Measurements from ENCODE around the gene PLCD3. TPM values are rescaled to one million over a fixed set of nuclear protein-coding genes. Genes with fewer than 3 reads are reported as not detected.

Gene PLCD3
- total and polyA plus RNA-seq, 11 donors, result 92.8 to 207 (median 114) TPM

GRCh38 chr17:45077643-45078042, 54.7 kb downstream of the PLCD3 start:
- peaks cover 5 to 64% (median 49%) of the 10 kb centered on the region in 9 donors for H3K36me3 ChIP-seq

GRCh38 chr17:45073414-45074070, 58.8 kb downstream of the PLCD3 start:
- H3K36me3 ChIP-seq, result peaks cover 0 to 54% (median 38%) of the 10 kb centered on the region in 9 donors
- peak in 2 of 4 donors; percentile 66 for ATAC-seq

More at GRCh38 chr17:45077643-45078042, 54.7 kb downstream of the PLCD3 start:
- ATAC-seq, result no peak
- WGBS, 4 donors, result 80 to 93% (median 90%) methylated on average over 3 of the region's 3 CpGs
- Histone ChIP-seq H3K9me3 (no peaks in the 10 kb centered on the region), H3K27ac (peak overlapping the region in 1 of 12 donors; percentile 53), H3K4me1 (peaks cover 0 to 41% (median 17%) of the 10 kb centered on the region in 12 donors), H3K27me3 (no peaks in the 10 kb centered on the region), H3K4me3 (no peak overlapping the region)
- intact Hi-C loops (cut with DNase I), result no loop called here
- DNase-seq, result no peak
- TF ChIP-seq, protein P1, sequence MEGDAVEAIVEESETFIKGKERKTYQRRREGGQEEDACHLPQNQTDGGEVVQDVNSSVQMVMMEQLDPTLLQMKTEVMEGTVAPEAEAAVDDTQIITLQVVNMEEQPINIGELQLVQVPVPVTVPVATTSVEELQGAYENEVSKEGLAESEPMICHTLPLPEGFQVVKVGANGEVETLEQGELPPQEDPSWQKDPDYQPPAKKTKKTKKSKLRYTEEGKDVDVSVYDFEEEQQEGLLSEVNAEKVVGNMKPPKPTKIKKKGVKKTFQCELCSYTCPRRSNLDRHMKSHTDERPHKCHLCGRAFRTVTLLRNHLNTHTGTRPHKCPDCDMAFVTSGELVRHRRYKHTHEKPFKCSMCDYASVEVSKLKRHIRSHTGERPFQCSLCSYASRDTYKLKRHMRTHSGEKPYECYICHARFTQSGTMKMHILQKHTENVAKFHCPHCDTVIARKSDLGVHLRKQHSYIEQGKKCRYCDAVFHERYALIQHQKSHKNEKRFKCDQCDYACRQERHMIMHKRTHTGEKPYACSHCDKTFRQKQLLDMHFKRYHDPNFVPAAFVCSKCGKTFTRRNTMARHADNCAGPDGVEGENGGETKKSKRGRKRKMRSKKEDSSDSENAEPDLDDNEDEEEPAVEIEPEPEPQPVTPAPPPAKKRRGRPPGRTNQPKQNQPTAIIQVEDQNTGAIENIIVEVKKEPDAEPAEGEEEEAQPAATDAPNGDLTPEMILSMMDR (IDR thresholded peaks at IDR 0.05), result no peak
- TF ChIP-seq POLR2A (IDR thresholded peaks at IDR 0.05), result no peak

GRCh38 chr17:45070809-45071208, 61.5 kb downstream of the PLCD3 start:
- TF ChIP-seq, protein P1 (IDR thresholded peaks at IDR 0.05), result no peak
- TF ChIP-seq POLR2A (IDR thresholded peaks at IDR 0.05), result no peak
- Histone ChIP-seq H3K27ac (peak overlapping the region in 1 of 12 donors; percentile 66), H3K36me3 (peaks cover 0 to 58% (median 42%) of the 10 kb centered on the region in 9 donors), H3K27me3 (no peaks in the 10 kb centered on the region), H3K9me3 (no peaks in the 10 kb centered on the region), H3K4me3 (no peak overlapping the region), H3K4me1 (peaks cover 0 to 43% (median 8%) of the 10 kb centered on the region in 12 donors)
- intact Hi-C loops (cut with DNase I), result no loop called here
- ATAC-seq (no peak), DNase-seq (no peak)
- 93 to 98% (median 94%) methylated on average over 2 of the region's 2 CpGs for WGBS, 4 donors

More at GRCh38 chr17:45073414-45074070, 58.8 kb downstream of the PLCD3 start:
- no peak overlapping the region for H3K4me3 ChIP-seq
- peak overlapping the region in 4 of 12 donors; percentile 28 to 72 (median 38) for H3K27ac ChIP-seq
- H3K9me3 ChIP-seq, result no peaks in the 10 kb centered on the region
- no peaks in the 10 kb centered on the region for H3K27me3 ChIP-seq
- TF ChIP-seq, protein P1 (IDR thresholded peaks at IDR 0.05), result no peak
- no peak for TF ChIP-seq POLR2A (IDR thresholded peaks at IDR 0.05)
- WGBS, 4 donors, result 78 to 80% (median 80%) methylated on average over 5 of the region's 5 CpGs
- intact Hi-C loops (cut with DNase I), result no loop called here
- H3K4me1 ChIP-seq, result peaks cover 0 to 49% (median 12%) of the 10 kb centered on the region in 12 donors
- DNase-seq, result no peak

DNA sequence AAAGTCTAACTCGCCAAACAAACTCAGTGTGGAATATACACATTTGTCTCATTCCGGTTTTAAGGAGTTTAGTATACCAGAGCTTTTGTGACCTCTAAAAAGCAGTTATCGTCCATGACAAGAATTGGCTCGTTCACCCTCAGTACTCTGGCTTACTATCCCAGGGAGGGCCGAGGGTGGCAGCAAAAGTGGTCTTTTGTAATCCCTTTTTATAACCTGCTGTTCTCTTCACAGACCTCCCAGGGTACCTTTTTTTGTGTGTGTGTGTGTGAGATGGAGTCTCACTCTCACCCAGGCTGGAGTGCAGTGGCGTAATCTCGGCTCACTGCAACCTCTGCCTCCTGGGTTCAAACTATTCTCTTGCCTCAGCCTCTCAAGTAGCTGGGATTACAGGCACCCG, 62.3 kb downstream of the PLCD3 start:
- Histone ChIP-seq H3K27me3 (no peaks in the 10 kb centered on the region), H3K4me1 (peaks cover 0 to 48% (median 11%) of the 10 kb centered on the region in 12 donors), H3K4me3 (no peak overlapping the region), H3K9me3 (no peaks in the 10 kb centered on the region), H3K27ac (peak overlapping the region in 9 of 12 donors; percentile 2 to 66 (median 35)), H3K36me3 (peaks cover 0 to 56% (median 41%) of the 10 kb centered on the region in 9 donors)
- intact Hi-C loops (cut with DNase I), result no loop called here
- ATAC-seq, result peak in 3 of 4 donors; percentile 21 to 72 (median 42)
- TF ChIP-seq, protein P1 (IDR thresholded peaks at IDR 0.05), result no peak
- TF ChIP-seq POLR2A (IDR thresholded peaks at IDR 0.05), result no peak
- DNase-seq, result no peak
- 60 to 78% (median 75%) methylated on average over 6 to 8 of the region's 8 CpGs for WGBS, 4 donors
